GM18517 (cell line): Measurements from ENCODE around the gene DPH1.

Experiments
- ATAC-seq: cut with Tn5 transposase; IDR thresholded peaks from one replicate; pipeline ENCODE4 v1.9.1; 2021; ENCODE audit warnings: mild to moderate bottlenecking, moderate library complexity; ENCODE audit not compliant: unreplicated experiment

The DPH1 gene

GRCh38 chr17:2025622-2026309, 4.2 kb upstream of the DPH1 start:
- ATAC-seq: no peak

- ATAC-seq: no peak
Observed at GRCh38 chr17:2027528-2028233, 2.3 kb upstream of the DPH1 start.

GRCh38 chr17:2028234-2028614, 1.7 kb upstream of the DPH1 start:
- no peak for ATAC-seq

GRCh38 chr17:2028737-2029136, 1.2 kb upstream of the DPH1 start:
- ATAC-seq: no peak

GRCh38 chr17:2030779-2031163, 818 bp downstream of the DPH1 start:
- ATAC-seq: peak; percentile 17

- ATAC-seq: no peak
Observed at GRCh38 chr17:2033153-2033552, 3.2 kb downstream of the DPH1 start.

GRCh38 chr17:2034157-2034556, 4.2 kb downstream of the DPH1 start:
- no peak for ATAC-seq

- ATAC-seq: no peak
Observed at GRCh38 chr17:2034806-2035540, 5.0 kb downstream of the DPH1 start.

GRCh38 chr17:2035541-2036488, 5.9 kb downstream of the DPH1 start:
- no peak for ATAC-seq

GRCh38 chr17:2037155-2037554, 7.2 kb downstream of the DPH1 start:
- no peak for ATAC-seq

GRCh38 chr17:2040219-2040827, 10.4 kb downstream of the DPH1 start:
- ATAC-seq: no peak

- no peak for ATAC-seq
Observed at GRCh38 chr17:2040942-2041560, 11.1 kb downstream of the DPH1 start.

- ATAC-seq: peak; percentile 80
Observed at GRCh38 chr17:2041561-2042389, 11.8 kb downstream of the DPH1 start, which contains the start of gene OVCA2. TSS of gene OVCA2 (plus strand) at chr17:2042022. CDS start at chr17:2042048, 26 bp downstream.

GRCh38 chr17:2042390-2042847, 12.5 kb downstream of the DPH1 start:
- no peak for ATAC-seq

- ATAC-seq: no peak
Observed at GRCh38 chr17:2042933-2043332, 13.0 kb downstream of the DPH1 start.

- no peak for ATAC-seq
Observed at GRCh38 chr17:2043785-2044184, 13.8 kb downstream of the DPH1 start.

- no peak for ATAC-seq
Observed at GRCh38 chr17:2044263-2044894, 14.4 kb downstream of the DPH1 start.

- ATAC-seq: no peak
Observed at GRCh38 chr17:2047590-2047989, 17.6 kb downstream of the DPH1 start.
